GM21717 (cell line): ENCODE measurements around the gene CFAP58.

ENCODE experiments used
- ATAC-seq: cut with Tn5 transposase; IDR thresholded peaks from one replicate; pipeline ENCODE4 v1.9.1; 2021; ENCODE audit warnings: mild to moderate bottlenecking, moderate library complexity; ENCODE audit not compliant: unreplicated experiment

Gene CFAP58, protein sequence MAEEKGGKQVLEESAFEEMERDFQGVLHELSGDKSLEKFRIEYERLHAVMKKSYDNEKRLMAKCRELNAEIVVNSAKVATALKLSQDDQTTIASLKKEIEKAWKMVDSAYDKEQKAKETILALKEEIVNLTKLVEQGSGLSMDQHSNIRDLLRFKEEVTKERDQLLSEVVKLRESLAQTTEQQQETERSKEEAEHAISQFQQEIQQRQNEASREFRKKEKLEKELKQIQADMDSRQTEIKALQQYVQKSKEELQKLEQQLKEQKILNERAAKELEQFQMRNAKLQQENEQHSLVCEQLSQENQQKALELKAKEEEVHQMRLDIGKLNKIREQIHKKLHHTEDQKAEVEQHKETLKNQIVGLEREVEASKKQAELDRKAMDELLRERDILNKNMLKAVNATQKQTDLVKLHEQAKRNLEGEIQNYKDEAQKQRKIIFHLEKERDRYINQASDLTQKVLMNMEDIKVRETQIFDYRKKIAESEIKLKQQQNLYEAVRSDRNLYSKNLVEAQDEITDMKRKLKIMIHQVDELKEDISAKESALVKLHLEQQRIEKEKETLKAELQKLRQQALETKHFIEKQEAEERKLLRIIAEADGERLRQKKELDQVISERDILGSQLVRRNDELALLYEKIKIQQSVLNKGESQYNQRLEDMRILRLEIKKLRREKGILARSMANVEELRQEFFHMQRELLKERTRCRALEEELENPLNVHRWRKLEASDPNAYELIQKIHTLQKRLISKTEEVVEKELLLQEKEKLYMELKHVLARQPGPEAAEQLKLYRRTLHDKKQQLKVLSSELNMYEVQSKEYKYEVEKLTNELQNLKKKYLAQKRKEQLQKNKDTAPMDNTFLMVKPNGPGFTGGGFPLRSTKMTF

DNA sequence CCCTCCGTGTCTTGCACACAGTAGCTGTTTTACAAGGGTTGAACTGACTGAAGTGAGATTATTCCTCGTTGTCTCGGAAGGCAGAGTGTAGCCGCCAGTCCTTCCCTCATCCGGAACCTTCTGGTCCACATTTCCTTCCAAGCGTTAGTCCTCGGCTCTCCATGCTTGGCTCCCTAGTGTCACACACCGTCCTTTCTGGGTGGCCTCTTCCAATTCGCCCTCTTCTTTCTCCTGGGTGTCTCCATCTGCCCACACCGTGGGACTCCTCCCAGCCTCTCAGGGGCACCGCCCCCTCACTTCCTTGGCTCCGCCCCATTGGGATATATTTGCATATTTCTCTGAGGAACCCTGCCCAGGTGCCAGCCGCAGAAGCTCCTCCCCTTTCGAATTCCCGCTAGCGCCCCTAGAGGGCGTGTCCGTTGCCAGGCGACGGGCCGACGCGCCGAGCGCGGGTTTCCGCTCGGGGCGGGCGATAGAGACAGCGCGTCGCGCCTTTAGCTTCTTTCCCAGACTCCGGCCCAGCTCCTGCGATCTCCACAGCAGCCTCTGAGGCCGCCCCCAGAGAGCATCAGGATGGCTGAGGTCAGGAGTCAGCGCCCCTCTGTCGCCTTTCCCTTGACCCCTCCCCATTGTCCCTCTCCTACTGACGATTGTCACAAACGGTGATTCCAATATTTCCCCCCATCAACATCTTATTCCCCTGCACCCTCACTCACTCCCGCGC, at the start of gene CFAP58:
Gene CFAP58, plus strand, starts transcription at position 509 of the 724 bp plus-strand sequence. Its CDS starts 65 bp downstream, at position 574.
- ATAC-seq = peak; percentile 67

DNA sequence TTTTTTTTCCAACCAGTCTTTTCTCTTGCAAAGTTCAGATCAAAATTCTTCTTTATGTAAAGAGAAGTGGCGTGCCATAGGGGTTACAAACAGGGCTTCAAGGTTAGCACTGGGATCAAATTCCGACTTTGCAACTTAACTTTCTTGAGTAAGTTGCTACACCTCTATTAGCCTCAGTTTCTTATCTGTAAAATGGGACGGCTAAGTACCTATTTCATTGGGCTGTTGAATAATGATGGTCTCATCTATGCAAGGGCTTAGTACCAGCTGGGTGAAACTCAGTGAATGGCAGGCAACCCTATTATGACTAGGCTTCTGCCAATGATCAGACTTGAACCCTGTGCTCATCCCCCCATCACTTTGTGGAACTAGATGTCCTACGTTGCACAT, 49.3 kb upstream of the CFAP58 start:
- ATAC-seq = no peak

GRCh38 chr10:104304927-104305326, 48.7 kb upstream of the CFAP58 start:
- ATAC-seq = no peak

DNA sequence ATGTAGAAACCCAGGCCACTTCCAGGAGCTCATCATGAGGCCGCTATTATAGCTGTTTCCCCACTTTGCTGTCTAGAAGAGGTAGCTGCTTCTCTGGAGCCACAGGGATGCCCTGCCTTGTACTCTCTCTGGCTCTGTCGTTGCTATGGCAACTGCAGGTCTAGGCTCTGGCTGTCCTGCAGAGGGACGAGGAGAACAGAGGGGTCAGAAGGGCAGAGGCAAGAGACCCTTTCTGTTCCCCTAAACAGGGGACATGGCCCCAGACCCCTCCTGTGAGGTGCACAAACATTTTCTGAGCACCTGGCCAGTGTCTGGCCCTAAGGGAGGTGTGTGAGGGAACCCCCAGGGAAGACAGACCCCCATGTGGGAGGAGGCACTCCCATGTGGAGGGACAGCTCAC, 46.7 kb upstream of the CFAP58 start:
- ATAC-seq = no peak

GRCh38 chr10:104307576-104308438, 45.8 kb upstream of the CFAP58 start:
- no peak for ATAC-seq

DNA sequence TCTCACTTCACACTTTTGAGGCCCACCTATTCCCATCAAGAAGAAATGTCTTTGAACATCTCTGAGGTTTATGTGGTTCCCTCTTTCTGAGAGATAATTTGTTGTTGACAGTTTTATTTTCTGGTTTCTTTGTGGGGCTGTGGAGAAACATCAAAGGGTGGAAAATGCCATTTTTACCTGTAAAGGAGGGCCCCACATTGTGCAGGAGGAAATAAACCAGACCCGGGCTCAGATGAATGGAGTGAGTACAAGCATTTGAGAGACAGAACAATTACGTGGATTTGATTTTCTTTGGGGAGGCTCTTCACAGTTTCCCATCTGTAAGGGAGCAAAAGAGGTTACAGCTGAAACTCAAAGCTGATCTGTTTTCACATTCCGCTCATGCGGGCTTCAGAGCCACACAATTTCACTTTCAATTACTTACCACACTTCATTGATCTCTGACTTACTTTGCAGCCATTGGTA, 45.2 kb upstream of the CFAP58 start:
- ATAC-seq = peak; percentile 82

GRCh38 chr10:104309980-104310978, 43.4 kb upstream of the CFAP58 start:
- no peak for ATAC-seq

DNA sequence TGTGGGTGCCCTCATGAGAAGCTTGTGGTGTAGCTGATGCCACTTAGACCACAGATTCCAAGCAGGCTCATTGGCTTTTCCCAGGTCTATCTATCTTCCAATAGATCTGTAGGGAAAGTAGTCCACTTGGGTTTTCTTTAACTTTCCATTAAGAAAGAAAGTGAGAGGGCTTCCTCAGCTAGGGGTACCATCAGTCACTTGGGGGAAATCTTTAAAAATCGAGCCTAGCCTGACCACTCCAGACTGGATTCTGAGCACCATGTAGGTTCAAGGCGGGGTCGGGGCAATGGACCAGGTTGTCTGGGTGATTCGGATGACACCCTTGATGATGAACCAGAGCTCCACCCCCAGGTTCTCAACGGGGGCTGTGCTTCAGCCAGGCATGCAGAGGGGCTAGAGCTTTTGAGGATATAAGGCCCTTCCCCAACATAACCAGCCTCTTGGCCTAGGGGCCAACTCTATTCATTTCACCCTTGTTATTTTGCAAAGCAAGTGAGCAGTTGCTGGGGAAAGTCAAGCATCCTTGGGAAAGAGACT, 42.4 kb upstream of the CFAP58 start:
- ATAC-seq = no peak

DNA sequence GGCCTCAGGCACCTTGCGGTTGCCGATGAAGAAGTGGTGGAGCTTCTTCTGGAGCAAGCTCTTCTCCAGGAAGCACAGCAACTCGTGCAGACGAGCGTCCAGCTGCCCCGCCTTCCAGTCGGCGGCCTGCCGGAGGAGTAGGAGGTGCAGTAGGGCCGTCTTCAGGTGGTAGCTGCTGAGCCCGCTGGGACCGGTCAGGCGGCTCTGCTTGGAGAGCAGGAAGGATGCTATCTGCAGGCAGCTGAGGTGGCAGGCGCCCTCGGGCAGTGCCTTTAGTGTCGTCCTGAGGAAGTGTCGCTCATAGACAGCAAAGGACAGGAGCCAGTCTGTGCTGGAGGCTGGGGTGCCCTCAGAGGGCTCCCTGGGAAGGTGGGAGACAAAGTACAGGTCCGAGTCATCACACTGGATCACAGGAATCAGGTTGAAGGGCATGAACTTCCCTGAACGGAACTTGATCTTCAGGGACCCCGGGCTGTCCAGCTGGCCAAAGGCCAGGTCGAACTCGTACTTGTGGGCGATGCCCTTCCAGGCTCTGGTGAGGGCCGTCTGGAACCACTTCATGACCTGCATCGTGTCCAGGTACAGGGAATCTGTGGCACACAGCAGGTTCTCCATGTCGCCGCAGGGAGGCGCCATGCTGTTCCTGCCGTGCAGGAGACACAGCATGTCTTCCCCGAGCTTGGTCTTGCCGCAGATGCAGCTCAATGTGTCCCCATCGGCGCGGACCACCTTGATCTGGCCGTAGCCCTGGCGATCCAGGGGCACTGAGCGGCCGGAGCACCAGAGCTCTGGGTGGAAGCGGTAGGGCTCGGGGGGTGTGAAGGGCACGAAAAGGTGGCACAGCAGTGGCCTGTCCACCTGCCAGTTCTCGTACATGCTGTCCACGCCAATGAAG, 38.8 kb upstream of the CFAP58 start:
- ATAC-seq = no peak

DNA sequence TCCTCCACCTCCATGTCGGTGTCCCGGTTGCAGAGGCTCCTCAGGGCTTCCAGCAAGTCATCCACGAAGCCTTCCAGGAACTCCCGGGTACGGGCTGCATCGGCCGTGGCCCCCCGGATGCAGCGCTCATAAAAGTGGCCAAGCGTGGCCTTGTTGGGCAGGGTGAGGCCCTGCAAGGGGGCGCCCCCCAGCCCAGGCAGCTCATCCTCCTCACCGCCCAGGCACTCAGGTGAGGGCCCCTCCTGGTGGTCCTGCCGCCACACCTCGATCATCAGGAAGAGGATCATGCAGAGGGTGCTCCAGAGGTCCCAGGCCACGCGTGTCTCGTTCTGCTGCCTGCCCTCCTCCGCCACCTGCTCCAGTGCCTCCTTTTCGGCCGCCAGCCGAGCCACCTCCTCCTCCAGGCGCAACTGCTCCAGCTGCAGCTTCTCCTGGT, 38.1 kb upstream of the CFAP58 start:
- ATAC-seq = no peak

GRCh38 chr10:104316321-104317099, 37.1 kb upstream of the CFAP58 start:
- ATAC-seq = no peak

DNA sequence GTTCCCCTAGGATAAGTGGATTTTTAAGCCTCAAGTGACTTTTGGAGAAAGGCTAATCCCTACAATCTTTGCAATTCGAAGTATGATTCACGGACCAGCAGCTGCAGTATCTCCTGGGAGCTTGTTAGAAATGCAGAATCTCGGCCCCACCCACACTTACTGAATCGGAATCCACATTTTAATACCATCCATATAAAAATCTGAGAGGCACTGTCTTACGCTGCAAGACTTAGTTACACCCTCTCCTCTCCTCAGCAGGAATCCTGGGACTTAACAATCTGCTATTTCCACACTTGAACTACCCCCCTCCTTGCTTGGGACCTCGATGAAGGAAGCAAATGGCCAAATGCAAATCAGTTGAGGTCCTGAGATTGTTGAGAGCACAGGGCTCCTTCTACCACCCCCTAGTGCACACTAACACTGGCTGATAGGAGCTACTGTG, 36.3 kb upstream of the CFAP58 start:
- ATAC-seq = no peak

DNA sequence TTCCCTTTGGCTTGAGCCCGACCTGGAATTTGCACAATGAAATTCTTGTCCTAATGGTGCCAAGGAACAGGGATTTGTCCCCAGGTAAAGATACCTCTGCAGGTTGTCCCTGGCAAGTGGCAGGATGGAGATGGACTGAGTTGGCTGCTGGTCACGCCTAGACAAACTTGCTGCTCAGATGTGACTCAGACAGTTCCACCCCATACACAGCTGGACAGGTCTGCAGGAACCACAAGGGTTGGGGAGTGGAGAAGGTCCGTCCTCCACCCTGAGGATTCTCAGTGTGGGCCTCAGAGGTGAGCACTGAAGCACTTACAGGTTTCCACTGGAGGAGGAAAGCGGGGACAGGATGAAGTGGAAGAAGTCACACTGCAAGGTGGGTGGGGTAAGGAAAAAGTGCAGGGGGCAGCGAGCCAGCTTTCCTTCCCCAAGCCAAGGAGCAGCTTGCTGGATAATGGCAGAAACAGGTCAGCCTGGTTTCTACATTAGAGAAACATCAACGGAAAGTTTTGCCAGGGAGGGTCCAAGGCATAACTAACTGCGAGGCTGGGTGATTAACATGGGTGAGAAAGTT, 35.8 kb upstream of the CFAP58 start:
- ATAC-seq = no peak

DNA sequence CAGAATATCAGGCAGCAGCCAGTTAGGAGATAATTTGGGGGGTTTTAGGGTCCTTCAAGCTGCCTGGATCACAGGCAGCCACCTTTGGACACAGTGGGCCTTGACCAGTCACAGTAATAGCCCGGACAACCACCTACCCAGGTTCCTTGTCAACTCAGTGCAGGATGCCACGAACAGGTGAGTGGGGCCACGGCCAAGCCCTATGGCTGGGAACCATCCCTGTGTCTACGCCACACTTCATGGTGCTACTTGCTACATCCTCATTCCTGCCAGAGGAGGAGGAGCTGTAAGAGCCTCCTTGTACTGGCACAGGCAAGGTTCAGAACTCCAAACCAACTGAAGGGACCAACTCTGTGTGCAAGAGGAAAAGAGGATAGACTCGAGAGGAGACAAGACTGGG, 35.3 kb upstream of the CFAP58 start:
- ATAC-seq = no peak

- no peak for ATAC-seq
These were observed 34.6 kb upstream of the CFAP58 start for GRCh38 chr10:104318810-104319741.
